HepG2 (cell line): ENCODE results near the gene APOLD1. TPM values are rescaled to one million over a fixed set of nuclear protein-coding genes. Genes with fewer than 3 reads are reported as not detected.

Experiments
- ATAC-seq: fragments of 200-7000 bp; cut with Tn5 transposase; 3 replicates; pipeline ENCODE4 v1.9.1; 2020; ENCODE audit warnings: mild to moderate bottlenecking, moderate library complexity
- BruUV-seq: library from RNA; stranded (reverse); fragments of 400-500 nt; replicated peaks from 2 replicates; lab custom pipeline; 2021; lab: Mats Ljungman, UMichigan
- CTCF ChIA-PET: fragments of 300-600 bp; formaldehyde crosslinking; extraction: SDS; loops from one replicate; lab custom pipeline; 2021; ENCODE audit warnings: low total read pairs, inconsistent platforms, low intra/inter-chr PET ratio; lab: Yijun Ruan, JAX
- POLR2A ChIA-PET: fragments of 350-600 bp; sonication (Branson Sonifier 250); formaldehyde crosslinking; loops from one replicate; lab custom pipeline; 2020; ENCODE audit warnings: antibody characterized with exemption, inconsistent platforms; lab: Yijun Ruan, JAX
- DNase-seq: peaks from one replicate; pipeline ENCODE4 v3.0.0-alpha.2; 2015; ENCODE audit warnings: low spot score
- FAIRE-seq: peaks from 3 replicates; lab custom pipeline; 2011; peaks lifted over from hg19 to GRCh38; lab: Jason Lieb, UNC
- H2AFZ ChIP-seq: one replicate; pipeline ENCODE4 v1.6.1; 2011; ENCODE audit warnings: low read length, inconsistent platforms
- H3K27ac ChIP-seq: fragments of 300-600 bp; 3 replicates; pipeline ENCODE4 v1.8.0; 2011; ENCODE audit warnings: mixed run types, mild to moderate bottlenecking, mixed read lengths, low read length, inconsistent platforms; ENCODE audit not compliant: insufficient read depth; ENCODE audit errors: extremely low read length
- H3K27me3 ChIP-seq, 2 experiments: fragments of 200-600 bp in 1 of 2; 2 replicates in 1 of 2; 3 replicates in 1 of 2; pipeline versions ENCODE4 v1.6.0 to v1.8.0; 2011; ENCODE audit warnings: low read length in 2 of 2, mild to moderate bottlenecking in 2 of 2, moderate library complexity in 2 of 2, inconsistent platforms in 1 of 2; ENCODE audit not compliant: insufficient read depth in 2 of 2, control insufficient read depth in 1 of 2
- H3K36me3 ChIP-seq, 2 experiments: fragments of 200-600 bp in 1 of 2; replicated peaks in 1 of 2; 2 replicates in 1 of 2; 3 replicates in 1 of 2; pipeline versions ENCODE4 v1.5.1 to v1.8.0; 2011; ENCODE audit warnings: low read length in 2 of 2, inconsistent platforms in 1 of 2; ENCODE audit not compliant: insufficient read depth in 2 of 2, control insufficient read depth in 1 of 2
- H3K4me1 ChIP-seq: 2 replicates; pipeline ENCODE4 v1.5.1; 2012; ENCODE audit warnings: low read length, inconsistent platforms; ENCODE audit not compliant: insufficient read depth
- H3K4me2 ChIP-seq: 2 replicates; pipeline ENCODE4 v1.6.0; 2011; ENCODE audit warnings: low read depth, low read length, inconsistent platforms
- H3K4me3 ChIP-seq, 3 experiments: fragments of 200-600 bp in 1 of 3; sonication (generic), shearing (Covaris generic) in 1 of 3; replicated peaks in 1 of 3; 2 replicates each; pipeline ENCODE4 v1.5.1; 2011 to 2016; ENCODE audit warnings: low read length in 3 of 3, inconsistent platforms in 2 of 3, low read depth in 2 of 3, mild to moderate bottlenecking in 2 of 3, control low read depth in 1 of 3, mixed read lengths in 1 of 3; ENCODE audit not compliant: insufficient read depth in 1 of 3
- H3K79me2 ChIP-seq: one replicate; pipeline ENCODE4 v1.6.1; 2011; ENCODE audit warnings: low read length, inconsistent platforms; ENCODE audit not compliant: insufficient read depth
- H3K9ac ChIP-seq: 2 replicates; pipeline ENCODE4 v1.6.0; 2011; ENCODE audit warnings: mild to moderate bottlenecking, low read depth, low read length, inconsistent platforms; ENCODE audit not compliant: insufficient read depth
- H3K9me3 ChIP-seq: 2 replicates; pipeline ENCODE4 v1.5.1; 2012; ENCODE audit warnings: mild to moderate bottlenecking, low read length
- H4K20me1 ChIP-seq: 2 replicates; pipeline ENCODE4 v1.6.0; 2011; ENCODE audit warnings: inconsistent platforms, mild to moderate bottlenecking, low read length, moderate library complexity; ENCODE audit not compliant: insufficient read depth
- ELF1 ChIP-seq: sonication (generic); formaldehyde crosslinking; IDR thresholded peaks from 2 replicates; pipeline ENCODE4 v1.4.0; 2020; ENCODE audit warnings: missing genetic modification reagents
- FIP1L1 ChIP-seq: fragments of 200-400 bp; formaldehyde crosslinking; IDR thresholded peaks from 2 replicates; pipeline ENCODE4 v1.6.1; 2018; ENCODE audit warnings: low read depth, mild to moderate bottlenecking, low read length, moderate library complexity, borderline replicate concordance; ENCODE audit not compliant: insufficient read depth
- IKZF1 ChIP-seq: fragments of 450-650 bp; IDR thresholded peaks from 2 replicates; pipeline ENCODE4 v1.7.1; 2016
- KDM6A ChIP-seq: IDR thresholded peaks from 2 replicates; pipeline ENCODE4 v1.6.1; 2016; ENCODE audit warnings: low read depth
- YEATS4 ChIP-seq: sonication (generic); formaldehyde crosslinking; IDR thresholded peaks from 2 replicates; pipeline ENCODE4 v1.4.0; 2020; ENCODE audit warnings: missing genetic modification reagents, borderline replicate concordance
- ZBTB42 ChIP-seq: sonication (generic); formaldehyde crosslinking; IDR thresholded peaks from 2 replicates; pipeline ENCODE4 v1.5.0; 2020; ENCODE audit warnings: mild to moderate bottlenecking, missing genetic modification reagents
- ZNF124 ChIP-seq: sonication (generic); formaldehyde crosslinking; IDR thresholded peaks from 2 replicates; pipeline ENCODE4 v1.4.0; 2020; ENCODE audit warnings: missing genetic modification reagents
- ZNF326 ChIP-seq: sonication (generic); formaldehyde crosslinking; IDR thresholded peaks from 2 replicates; pipeline ENCODE4 v1.4.0; 2020; ENCODE audit warnings: missing genetic modification reagents, borderline replicate concordance
- WGBS: methylation state at CpG from one replicate; pipeline ENCODE4 v1.1.6; 2017; ENCODE audit warnings: low lambda C conversion rate; 5-methylcytosine and 5-hydroxymethylcytosine counted together
- in situ Hi-C: cut with HindIII; loops from 2 replicates; pipeline ENCODE4 v1.10.0; 2017; ENCODE audit warnings: low pct_unique_long_range_greater_than_20kb; ENCODE audit not compliant: extremely low pct_ligation_motif_present
- intact Hi-C: fragments of 100-400 bp; cut with micrococcal nuclease; formaldehyde crosslinking; loops from one replicate; pipeline ENCODE4 v1.10.0; 2022; ENCODE audit not compliant: unreplicated experiment
- polyA plus RNA-seq, 8 experiments: library from polyadenylated mRNA; depleted of rRNA in 3 of 8; stranded (reverse) in 7 of 8; unstranded in 1 of 8; fragments of >200 nt; fragmentation: Illumina TruSeq in 4 of 8; extraction: Trizol in 4 of 8; gene quantifications; 2 replicates each; pipeline versions ENCODE4 v1.2.1 to v1.2.3, GENCODE V29; 2011 to 2016; ENCODE audit warnings: low read depth in 4 of 8, missing spikeins in 1 of 8, mixed read lengths in 1 of 8; ENCODE audit not compliant: insufficient read depth in 1 of 8
- total RNA-seq, 5 experiments: library from RNA; depleted of rRNA; stranded (reverse); fragments of >200 nt; fragmentation: Illumina TruSeq; extraction: Trizol; gene quantifications; 2 replicates each; pipeline ENCODE4 v1.2.3, GENCODE V29; 2016; ENCODE audit warnings: low read depth in 1 of 5
- TF ChIP-seq, protein P1 (sequence below): sonication (generic); formaldehyde crosslinking; IDR thresholded peaks from 2 replicates; pipeline ENCODE4 v1.8.0; 2022; ENCODE audit warnings: mild to moderate bottlenecking, missing genetic modification reagents; ENCODE audit not compliant: insufficient replicate concordance
- TF ChIP-seq, protein P2 (sequence below): sonication (generic); formaldehyde crosslinking; IDR thresholded peaks from 2 replicates; pipeline ENCODE4 v1.4.0; 2020; ENCODE audit warnings: mild to moderate bottlenecking, missing genetic modification reagents
- TF ChIP-seq, protein P3 (sequence below): sonication (generic); formaldehyde crosslinking; IDR thresholded peaks from 2 replicates; pipeline ENCODE4 v1.5.0; 2020; ENCODE audit warnings: mild to moderate bottlenecking, missing genetic modification reagents
- TF ChIP-seq, protein P4 (sequence below): IDR thresholded peaks from 2 replicates; pipeline ENCODE4 v1.6.1; 2016; ENCODE audit warnings: mild to moderate bottlenecking
- TF ChIP-seq, protein P5 (sequence below): IDR thresholded peaks from 2 replicates; pipeline ENCODE4 v1.4.0; 2020; ENCODE audit warnings: mild to moderate bottlenecking, missing genetic modification reagents
- TF ChIP-seq, protein P6 (sequence below): IDR thresholded peaks from 2 replicates; pipeline ENCODE4 v1.6.1; 2016; ENCODE audit warnings: missing compliant biosample characterization, missing genetic modification reagents, borderline replicate concordance

APOLD1 gene
- total and polyA plus RNA-seq, 2 of the 13 experiments (the other 11 are each of a cell fraction or from before 2014, with no cell fraction given): 0.20 to 0.84 TPM

DNA sequence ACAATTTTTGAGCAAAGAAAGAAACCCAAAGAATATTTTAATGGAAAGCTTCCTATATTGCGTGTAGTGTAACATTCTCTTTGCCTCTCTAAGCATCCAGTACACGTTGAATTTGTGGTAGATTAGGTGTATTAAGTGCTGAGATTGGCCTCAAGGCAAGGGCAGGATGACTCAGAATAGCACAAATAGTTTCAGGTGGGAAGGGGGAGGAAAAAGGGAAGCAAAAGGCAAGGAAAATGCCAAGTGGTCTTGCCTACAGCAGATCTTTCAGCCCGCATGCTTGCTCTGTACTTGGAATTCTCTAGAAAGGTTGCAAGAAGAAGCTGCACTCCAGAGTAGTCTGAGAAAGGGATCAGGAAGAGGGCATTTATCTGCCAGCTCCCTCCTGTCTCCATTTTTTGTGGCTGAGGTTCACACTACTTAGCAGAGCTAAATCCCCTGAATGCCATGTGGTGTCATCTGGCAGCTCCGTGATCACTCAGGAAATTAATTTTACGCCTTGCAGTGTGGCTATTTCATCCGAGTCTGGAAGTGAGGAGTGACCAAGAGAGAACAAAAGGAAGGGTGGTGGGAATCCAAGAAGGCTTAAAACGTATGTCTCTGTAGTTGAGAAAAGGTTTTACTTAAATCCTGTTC, 39.8 kb upstream of the APOLD1 start:
- intact Hi-C loops: no loop called here
- H2AFZ ChIP-seq: no peak overlapping the region
- no peak overlapping the region for H3K27ac ChIP-seq
- H4K20me1 ChIP-seq: no peaks in the 10 kb centered on the region
- ChIA-PET CTCF (no interaction called here), POLR2A (interaction anchor here (0.7 kb wide), 1 partner anchor 9 kb away, joined by 3 read pairs; no protein-coding TSS in a partner anchor)
- BruUV-seq: no TSS peak
- H3K4me2 ChIP-seq: no peak overlapping the region
- H3K79me2 ChIP-seq: no peaks in the 10 kb centered on the region
- DNase-seq (no peak), FAIRE-seq (no peak), ATAC-seq (no peak)
- in situ Hi-C loops: no loop called here
- H3K4me3 ChIP-seq: no peak overlapping the region
- H3K27me3 ChIP-seq: no peaks in the 10 kb centered on the region
- no peak overlapping the region for H3K9ac ChIP-seq
- no peaks in the 10 kb centered on the region for H3K36me3 ChIP-seq
- H3K9me3 ChIP-seq: no peaks in the 10 kb centered on the region
- peaks cover 26% of the 10 kb centered on the region; the same call in 1 of the 2 replicates for H3K4me1 ChIP-seq
- 64% methylated on average over 7 of the region's 7 CpGs for WGBS
- TF ChIP-seq KDM6A (CRISPR knock-in tag): no peak
- TF ChIP-seq, protein P1, sequence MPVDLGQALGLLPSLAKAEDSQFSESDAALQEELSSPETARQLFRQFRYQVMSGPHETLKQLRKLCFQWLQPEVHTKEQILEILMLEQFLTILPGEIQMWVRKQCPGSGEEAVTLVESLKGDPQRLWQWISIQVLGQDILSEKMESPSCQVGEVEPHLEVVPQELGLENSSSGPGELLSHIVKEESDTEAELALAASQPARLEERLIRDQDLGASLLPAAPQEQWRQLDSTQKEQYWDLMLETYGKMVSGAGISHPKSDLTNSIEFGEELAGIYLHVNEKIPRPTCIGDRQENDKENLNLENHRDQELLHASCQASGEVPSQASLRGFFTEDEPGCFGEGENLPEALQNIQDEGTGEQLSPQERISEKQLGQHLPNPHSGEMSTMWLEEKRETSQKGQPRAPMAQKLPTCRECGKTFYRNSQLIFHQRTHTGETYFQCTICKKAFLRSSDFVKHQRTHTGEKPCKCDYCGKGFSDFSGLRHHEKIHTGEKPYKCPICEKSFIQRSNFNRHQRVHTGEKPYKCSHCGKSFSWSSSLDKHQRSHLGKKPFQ (CRISPR knock-in tag): no peak
- no peak for TF ChIP-seq ELF1
- TF ChIP-seq, protein P2, sequence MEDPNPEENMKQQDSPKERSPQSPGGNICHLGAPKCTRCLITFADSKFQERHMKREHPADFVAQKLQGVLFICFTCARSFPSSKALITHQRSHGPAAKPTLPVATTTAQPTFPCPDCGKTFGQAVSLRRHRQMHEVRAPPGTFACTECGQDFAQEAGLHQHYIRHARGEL (CRISPR knock-in tag): no peak
- TF ChIP-seq, protein P3, sequence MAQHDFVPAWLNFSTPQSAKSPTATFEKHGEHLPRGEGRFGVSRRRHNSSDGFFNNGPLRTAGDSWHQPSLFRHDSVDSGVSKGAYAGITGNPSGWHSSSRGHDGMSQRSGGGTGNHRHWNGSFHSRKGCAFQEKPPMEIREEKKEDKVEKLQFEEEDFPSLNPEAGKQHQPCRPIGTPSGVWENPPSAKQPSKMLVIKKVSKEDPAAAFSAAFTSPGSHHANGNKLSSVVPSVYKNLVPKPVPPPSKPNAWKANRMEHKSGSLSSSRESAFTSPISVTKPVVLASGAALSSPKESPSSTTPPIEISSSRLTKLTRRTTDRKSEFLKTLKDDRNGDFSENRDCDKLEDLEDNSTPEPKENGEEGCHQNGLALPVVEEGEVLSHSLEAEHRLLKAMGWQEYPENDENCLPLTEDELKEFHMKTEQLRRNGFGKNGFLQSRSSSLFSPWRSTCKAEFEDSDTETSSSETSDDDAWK (CRISPR knock-in tag): no peak
- TF ChIP-seq FIP1L1: no peak
- no peak for TF ChIP-seq ZNF124
- no peak for TF ChIP-seq YEATS4 (CRISPR knock-in tag)
- TF ChIP-seq, protein P4, sequence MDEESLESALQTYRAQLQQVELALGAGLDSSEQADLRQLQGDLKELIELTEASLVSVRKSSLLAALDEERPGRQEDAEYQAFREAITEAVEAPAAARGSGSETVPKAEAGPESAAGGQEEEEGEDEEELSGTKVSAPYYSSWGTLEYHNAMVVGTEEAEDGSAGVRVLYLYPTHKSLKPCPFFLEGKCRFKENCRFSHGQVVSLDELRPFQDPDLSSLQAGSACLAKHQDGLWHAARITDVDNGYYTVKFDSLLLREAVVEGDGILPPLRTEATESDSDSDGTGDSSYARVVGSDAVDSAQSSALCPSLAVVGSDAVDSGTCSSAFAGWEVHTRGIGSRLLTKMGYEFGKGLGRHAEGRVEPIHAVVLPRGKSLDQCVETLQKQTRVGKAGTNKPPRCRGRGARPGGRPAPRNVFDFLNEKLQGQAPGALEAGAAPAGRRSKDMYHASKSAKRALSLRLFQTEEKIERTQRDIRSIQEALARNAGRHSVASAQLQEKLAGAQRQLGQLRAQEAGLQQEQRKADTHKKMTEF (CRISPR knock-in tag): no peak
- TF ChIP-seq ZNF326: no peak
- TF ChIP-seq, protein P5, sequence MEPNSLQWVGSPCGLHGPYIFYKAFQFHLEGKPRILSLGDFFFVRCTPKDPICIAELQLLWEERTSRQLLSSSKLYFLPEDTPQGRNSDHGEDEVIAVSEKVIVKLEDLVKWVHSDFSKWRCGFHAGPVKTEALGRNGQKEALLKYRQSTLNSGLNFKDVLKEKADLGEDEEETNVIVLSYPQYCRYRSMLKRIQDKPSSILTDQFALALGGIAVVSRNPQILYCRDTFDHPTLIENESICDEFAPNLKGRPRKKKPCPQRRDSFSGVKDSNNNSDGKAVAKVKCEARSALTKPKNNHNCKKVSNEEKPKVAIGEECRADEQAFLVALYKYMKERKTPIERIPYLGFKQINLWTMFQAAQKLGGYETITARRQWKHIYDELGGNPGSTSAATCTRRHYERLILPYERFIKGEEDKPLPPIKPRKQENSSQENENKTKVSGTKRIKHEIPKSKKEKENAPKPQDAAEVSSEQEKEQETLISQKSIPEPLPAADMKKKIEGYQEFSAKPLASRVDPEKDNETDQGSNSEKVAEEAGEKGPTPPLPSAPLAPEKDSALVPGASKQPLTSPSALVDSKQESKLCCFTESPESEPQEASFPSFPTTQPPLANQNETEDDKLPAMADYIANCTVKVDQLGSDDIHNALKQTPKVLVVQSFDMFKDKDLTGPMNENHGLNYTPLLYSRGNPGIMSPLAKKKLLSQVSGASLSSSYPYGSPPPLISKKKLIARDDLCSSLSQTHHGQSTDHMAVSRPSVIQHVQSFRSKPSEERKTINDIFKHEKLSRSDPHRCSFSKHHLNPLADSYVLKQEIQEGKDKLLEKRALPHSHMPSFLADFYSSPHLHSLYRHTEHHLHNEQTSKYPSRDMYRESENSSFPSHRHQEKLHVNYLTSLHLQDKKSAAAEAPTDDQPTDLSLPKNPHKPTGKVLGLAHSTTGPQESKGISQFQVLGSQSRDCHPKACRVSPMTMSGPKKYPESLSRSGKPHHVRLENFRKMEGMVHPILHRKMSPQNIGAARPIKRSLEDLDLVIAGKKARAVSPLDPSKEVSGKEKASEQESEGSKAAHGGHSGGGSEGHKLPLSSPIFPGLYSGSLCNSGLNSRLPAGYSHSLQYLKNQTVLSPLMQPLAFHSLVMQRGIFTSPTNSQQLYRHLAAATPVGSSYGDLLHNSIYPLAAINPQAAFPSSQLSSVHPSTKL (CRISPR knock-in tag): no peak
- TF ChIP-seq, protein P6, sequence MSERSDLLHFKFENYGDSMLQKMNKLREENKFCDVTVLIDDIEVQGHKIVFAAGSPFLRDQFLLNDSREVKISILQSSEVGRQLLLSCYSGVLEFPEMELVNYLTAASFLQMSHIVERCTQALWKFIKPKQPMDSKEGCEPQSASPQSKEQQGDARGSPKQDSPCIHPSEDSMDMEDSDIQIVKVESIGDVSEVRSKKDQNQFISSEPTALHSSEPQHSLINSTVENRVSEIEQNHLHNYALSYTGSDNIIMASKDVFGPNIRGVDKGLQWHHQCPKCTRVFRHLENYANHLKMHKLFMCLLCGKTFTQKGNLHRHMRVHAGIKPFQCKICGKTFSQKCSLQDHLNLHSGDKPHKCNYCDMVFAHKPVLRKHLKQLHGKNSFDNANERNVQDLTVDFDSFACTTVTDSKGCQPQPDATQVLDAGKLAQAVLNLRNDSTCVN: no peak
- TF ChIP-seq IKZF1: no peak
- TF ChIP-seq ZBTB42: no peak
